Measurements from ENCODE around the gene IL17B.

The IL17B gene

GRCh38 chr5:149374801-149375200, 4.3 kb downstream of the IL17B start:
- DNase-seq (ENCODE audit: low read depth): no peak
- H3K4me3 ChIP-seq (ENCODE audit: low read length): no peak overlapping the region
- no peak for TF ChIP-seq CTCF (IDR thresholded peaks at IDR 0.05; ENCODE audit: insufficient read depth, low read depth, low read length, missing control alignments)

- H3K4me3 ChIP-seq (ENCODE audit: low read length): no peak overlapping the region
- no peak for TF ChIP-seq CTCF (IDR thresholded peaks at IDR 0.05; ENCODE audit: insufficient read depth, low read depth, low read length, missing control alignments)
- DNase-seq (ENCODE audit: low read depth): no peak
Observed at GRCh38 chr5:149374303-149374702, 4.8 kb downstream of the IL17B start.

GRCh38 chr5:149372932-149373331, 6.2 kb downstream of the IL17B start:
- H3K4me3 ChIP-seq (ENCODE audit: low read length): no peak overlapping the region
- TF ChIP-seq CTCF (IDR thresholded peaks at IDR 0.05; ENCODE audit: insufficient read depth, low read depth, low read length, missing control alignments): no peak
- DNase-seq (ENCODE audit: low read depth): no peak

GRCh38 chr5:149372076-149372795, 6.9 kb downstream of the IL17B start:
- no peak for TF ChIP-seq CTCF (IDR thresholded peaks at IDR 0.05; ENCODE audit: insufficient read depth, low read depth, low read length, missing control alignments)
- H3K4me3 ChIP-seq (ENCODE audit: low read length): no peak overlapping the region
- DNase-seq (ENCODE audit: low read depth): no peak

GRCh38 chr5:149371296-149371962, 7.7 kb downstream of the IL17B start:
- peak; percentile 70 for DNase-seq (ENCODE audit: low read depth)
- TF ChIP-seq CTCF (IDR thresholded peaks at IDR 0.05; ENCODE audit: insufficient read depth, low read depth, low read length, missing control alignments): peak; percentile 83
- H3K4me3 ChIP-seq (ENCODE audit: low read length): no peak overlapping the region

GRCh38 chr5:149370878-149371277, 8.2 kb downstream of the IL17B start:
- DNase-seq (ENCODE audit: low read depth): peak; percentile 41
- H3K4me3 ChIP-seq (ENCODE audit: low read length): no peak overlapping the region
- no peak for TF ChIP-seq CTCF (IDR thresholded peaks at IDR 0.05; ENCODE audit: insufficient read depth, low read depth, low read length, missing control alignments)
